Muscle of back (tissue), 11 donors: ENCODE data around the gene CATSPER4. TPM values are rescaled to one million over a fixed set of nuclear protein-coding genes. Genes with fewer than 3 reads are reported as not detected.
A peak's percentile ranks its signal among the peaks of the same experiment; 100 is the strongest.

Experiments used
- DNase-seq, 3 donors: peaks; one replicate each; pipeline versions ENCODE4 v3.0.0 to v3.0.0-alpha.2; 2013
- polyA plus RNA-seq, 10 donors: library from polyadenylated mRNA; unstranded; fragments of 120-200 nt; gene quantifications; one replicate each; pipeline ENCODE4 v1.2.1, GENCODE V29; 2013; ENCODE audit not compliant: insufficient read length in 10 of 10

Gene CATSPER4
- polyA plus RNA-seq, 10 donors = not detected

DNA sequence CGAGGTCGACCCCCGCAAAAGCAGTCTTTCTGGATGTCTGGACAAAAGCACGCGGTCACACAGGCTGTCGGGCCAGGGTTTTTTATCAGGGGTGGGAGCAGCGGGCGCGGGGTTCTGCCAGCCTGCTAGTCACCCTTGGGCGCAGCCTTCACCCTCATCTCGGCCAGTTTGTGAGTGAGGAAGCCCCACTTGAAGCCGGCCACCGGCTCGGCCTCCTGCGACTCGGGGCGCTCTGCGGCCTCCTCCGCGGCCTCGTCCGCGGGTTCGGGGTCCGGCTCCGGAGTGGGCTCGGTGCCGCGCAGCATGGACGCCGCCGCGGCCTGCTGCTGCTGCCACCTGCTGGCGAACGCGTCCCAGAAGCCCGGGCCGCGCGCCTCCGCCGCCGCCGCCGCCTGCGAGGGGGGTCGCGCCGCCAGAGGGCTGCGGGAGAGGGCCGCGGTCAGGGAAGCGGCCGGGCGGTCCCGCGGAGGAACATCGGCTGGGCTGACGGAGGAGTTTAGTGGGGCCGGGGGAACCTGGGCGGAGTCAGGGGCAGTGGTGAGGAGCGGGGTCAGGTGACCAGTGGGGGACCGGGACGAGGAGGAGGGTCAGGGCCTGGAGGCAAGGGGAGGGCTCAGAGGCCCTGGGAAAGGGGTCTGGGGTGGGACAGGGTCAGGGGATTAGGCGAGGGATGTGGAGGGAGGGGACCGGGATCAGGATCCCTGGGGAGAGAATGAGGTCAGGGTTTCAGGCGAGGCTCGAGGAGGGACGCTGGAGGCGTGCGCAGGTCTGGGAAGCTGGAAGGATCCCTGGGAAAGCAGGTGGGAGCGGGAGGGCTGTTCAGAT is 26.2 kb upstream of the CATSPER4 start:
- peak in 1 of 3 donors; percentile 76 for DNase-seq

- no peak for DNase-seq
Measured at GRCh38 chr1:26164861-26165842, 25.2 kb upstream of the CATSPER4 start.

DNA sequence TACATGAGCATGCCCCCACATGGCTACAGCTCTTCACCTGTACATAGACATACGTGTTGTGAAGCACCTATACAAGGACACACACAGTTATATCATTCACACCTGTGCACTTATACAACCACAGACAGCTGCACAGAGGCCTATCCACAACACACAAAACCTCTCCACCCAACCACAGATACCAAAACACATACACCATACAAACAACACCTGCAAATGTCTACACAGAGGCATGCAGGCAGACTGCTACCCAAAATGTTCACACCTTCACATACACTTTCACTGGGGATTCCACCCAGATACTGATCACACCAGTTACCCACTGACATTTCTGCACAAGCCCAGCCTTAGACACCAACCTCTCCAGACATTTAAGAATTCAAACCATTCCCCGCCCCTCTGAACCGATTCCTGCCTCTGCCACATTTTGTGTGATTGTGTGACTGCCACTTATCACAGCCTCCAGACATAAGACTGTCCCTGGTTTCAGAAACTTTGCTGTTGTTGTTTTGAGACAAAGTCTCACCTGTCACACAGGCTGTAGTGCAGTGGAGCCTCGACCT is 23.6 kb upstream of the CATSPER4 start:
- no peak for DNase-seq

GRCh38 chr1:26168410-26169197 is 21.8 kb upstream of the CATSPER4 start, which contains the start of gene C1orf232:
C1orf232 (minus strand) TSS chr1:26168963; CDS start chr1:26168499, 464 bp downstream.
- DNase-seq = no peak

DNA sequence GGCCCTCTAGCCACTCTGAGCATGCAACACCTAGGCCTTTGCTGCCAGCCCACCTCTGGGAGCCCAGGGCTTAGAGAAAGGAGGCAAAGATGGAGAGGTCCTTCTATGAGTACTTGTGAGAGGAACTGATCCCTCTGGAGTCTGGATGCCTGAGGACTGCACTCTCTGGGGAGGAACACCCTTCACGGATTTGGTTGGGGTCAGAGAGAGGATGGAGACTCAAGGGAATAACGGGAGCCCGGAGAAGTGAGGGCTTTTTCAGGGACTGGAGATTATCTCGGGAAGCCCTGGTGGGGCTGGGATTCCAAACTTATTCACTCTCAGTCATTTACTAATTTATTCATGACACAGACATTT is 21.2 kb upstream of the CATSPER4 start:
- no peak for DNase-seq

- peak; percentile 86 to 95 (median 92) for DNase-seq
Measured at GRCh38 chr1:26169669-26170471, 20.5 kb upstream of the CATSPER4 start, which contains the start of gene ZNF593. ZNF593 (plus strand) TSS chr1:26169908; CDS start chr1:26169984, 76 bp downstream.

- no peak for DNase-seq
Measured at GRCh38 chr1:26170472-26170821, 20.0 kb upstream of the CATSPER4 start.

DNA sequence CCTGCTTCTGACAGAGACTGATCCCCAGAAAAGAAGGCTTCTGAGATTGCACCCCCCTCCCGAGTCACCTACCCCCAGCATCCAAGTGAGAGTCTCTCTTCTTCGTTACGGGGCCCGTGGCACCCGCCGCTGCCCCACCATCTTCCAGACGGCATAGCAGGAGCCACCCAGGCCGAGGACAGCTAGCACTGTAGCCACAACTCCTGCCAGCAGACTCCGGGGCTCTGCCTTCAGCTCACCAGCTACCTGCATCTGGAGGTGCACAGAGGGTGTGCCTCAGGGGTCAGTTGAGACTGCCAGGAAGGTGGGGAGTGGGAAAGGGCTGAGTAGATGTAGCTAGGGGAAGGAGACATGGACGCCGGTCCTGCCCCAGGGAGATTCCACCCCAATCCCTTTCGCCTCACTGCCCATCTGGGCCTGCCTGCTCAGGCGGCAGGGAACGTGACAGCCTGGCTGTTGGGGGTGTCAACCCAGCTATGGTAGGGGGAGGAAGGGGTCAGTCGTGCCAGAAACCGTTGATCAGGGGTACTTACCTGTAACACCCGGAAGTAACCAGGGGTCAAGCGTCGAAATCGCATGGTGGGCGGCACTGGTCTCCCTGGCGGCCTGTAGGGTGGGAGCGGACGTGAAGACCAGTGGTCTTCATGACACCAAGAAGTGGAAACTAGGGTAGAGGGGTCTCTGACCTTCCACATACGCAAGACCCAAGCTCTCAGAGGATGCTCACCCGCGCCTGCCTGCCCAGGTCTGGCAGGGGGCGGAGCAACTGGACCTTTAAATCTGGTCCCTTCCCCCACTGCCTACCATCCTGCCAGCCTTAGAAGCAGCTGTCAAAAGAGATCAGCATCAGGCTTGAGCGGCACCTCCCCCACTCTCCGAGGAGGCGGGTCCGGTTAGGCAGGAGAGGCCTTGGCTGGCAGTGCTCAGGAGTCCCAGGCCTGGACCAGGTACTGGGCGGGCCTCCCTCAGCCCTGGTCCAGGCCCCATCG is 19.0 kb upstream of the CATSPER4 start, which contains the start of gene ZNF593OS:
Gene ZNF593OS (minus strand): TSS at position 749 of the 989 bp plus-strand sequence. CDS start 171 bp downstream, at position 578.
- no peak for DNase-seq

- no peak for DNase-seq
Measured at GRCh38 chr1:26175346-26175745, 15.1 kb upstream of the CATSPER4 start.

GRCh38 chr1:26177182-26177684 is 13.2 kb upstream of the CATSPER4 start, which contains the start of gene CNKSR1:
CNKSR1 (plus strand) TSS chr1:26177491; CDS start chr1:26177548, 57 bp downstream.
- DNase-seq = no peak

DNA sequence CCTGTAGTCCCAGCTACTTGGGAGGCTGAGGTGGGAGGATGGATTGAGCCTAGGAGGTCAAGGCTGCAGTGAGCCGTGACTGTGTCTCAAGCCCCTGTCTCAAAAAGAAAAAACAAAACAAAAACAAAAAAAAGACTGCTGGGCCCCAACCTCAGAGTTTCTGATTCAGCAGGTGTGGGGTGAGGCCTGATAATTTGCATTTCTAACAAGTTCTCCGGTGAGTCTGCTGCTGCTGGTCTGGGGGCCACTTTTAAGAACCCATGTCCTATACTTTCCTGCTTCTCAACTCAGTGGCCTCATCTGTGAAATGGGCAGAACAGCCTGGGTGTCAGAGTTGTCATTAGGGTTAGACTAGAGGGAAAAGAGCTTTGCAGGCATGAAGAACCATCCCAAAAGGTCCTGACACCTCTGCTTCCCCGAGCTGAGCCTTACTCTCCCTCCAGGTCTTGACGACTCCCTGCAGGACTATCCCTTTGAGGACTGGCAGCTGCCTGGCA is 10.3 kb upstream of the CATSPER4 start:
- no peak for DNase-seq

- DNase-seq = no peak
Measured at GRCh38 chr1:26181586-26182382, 8.6 kb upstream of the CATSPER4 start.

DNA sequence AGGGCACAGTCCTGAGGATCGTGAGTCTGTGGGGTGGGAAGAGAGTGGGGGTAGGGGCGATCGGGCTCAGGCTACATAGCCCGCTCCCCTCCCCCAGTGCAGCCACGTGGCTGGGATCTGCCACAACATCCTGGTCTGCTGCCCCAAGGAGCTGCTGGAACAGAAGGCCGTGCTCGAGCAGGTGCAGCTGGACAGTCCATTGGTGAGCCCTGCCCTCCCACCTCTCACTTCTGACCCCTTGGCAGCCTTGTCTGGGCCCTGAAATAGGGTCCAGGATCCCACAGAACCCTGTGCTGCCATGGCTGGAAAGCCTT is 8.1 kb upstream of the CATSPER4 start:
- DNase-seq = no peak

- no peak for DNase-seq
Measured at GRCh38 chr1:26184086-26184485, 6.3 kb upstream of the CATSPER4 start.

GRCh38 chr1:26184883-26185282 is 5.5 kb upstream of the CATSPER4 start:
- DNase-seq = no peak

DNA sequence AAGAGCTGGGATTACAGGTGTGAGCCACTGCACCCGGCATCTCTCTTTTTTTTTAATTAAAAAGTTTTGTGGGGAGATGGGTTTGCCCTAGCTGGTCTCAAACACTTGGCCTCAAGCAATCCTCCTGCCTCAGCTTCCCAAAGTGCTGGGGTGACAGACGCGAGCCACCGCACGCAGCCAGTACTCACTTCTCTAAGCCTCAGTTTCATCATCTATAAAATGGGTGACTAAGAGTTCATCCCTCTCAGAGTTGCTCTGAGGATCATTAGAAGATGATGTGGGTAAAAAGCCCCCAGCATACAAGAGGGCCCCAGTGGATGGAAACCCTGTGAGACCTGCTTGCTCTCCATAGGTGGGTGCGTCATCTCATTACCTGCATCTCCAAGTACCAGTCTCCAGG is 2.5 kb upstream of the CATSPER4 start:
- DNase-seq = no peak

GRCh38 chr1:26188477-26188876 is 1.9 kb upstream of the CATSPER4 start:
- DNase-seq = no peak

DNA sequence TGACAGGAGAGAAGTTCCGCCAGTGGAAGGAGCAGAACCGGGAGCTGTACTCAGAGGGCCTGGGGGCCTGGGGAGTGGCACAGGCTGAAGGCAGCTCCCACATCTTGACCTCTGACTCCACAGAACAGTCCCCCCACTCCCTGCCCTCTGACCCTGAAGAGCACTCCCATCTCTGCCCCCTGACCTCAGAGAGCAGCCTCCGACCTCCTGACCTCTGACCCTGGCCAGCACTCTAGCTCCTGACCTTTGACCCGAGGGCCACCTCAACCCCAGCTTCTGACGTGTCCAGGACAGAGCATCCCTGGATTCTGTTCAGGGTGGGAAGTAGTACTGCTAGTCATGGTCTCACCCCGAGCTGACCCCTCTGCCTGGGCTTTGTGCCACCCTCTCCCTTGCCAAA is 1.1 kb upstream of the CATSPER4 start:
- no peak for DNase-seq
